ENCODE results near the gene CCT7. TPM values are rescaled to one million over a fixed set of nuclear protein-coding genes. Genes with fewer than 3 reads are reported as not detected.

The CCT7 gene
- total and polyA plus RNA-seq, 2 donors (not counting 3 experiments of a cell fraction or from before 2014, with no cell fraction given) = 343 to 362 TPM

GRCh38 chr2:73279852-73280251, 45.7 kb downstream of the CCT7 start:
- Histone ChIP-seq H3K9me3 (replicated peaks; ENCODE audit: control insufficient read depth, insufficient read depth, low read length) (no peaks in the 10 kb centered on the region), H3K4me3 (replicated peaks in 1 of 3; ENCODE audit: insufficient read depth in 1 of 3, low read depth in 1 of 3, low read length in 3 of 3) (no peak overlapping the region), H3K4me2 (ENCODE audit: insufficient read depth, low read length) (no peak overlapping the region), H3K27ac (ENCODE audit: insufficient read depth, low read depth, low read length) (no peak overlapping the region), H2AFZ (ENCODE audit: low read depth, low read length) (no peak overlapping the region), H3K36me3 (ENCODE audit: control insufficient read depth in 2 of 2, extremely low read depth in 1 of 2, insufficient read depth in 2 of 2, low read length in 2 of 2) (no peaks in the 10 kb centered on the region), H3K79me2 (ENCODE audit: control insufficient read depth, insufficient read depth, low read length) (no peaks in the 10 kb centered on the region), H3K27me3 (ENCODE audit: control insufficient read depth in 2 of 2, insufficient read depth in 2 of 2, low read length in 2 of 2) (peaks cover 8 to 12% of the 10 kb centered on the region in 2 experiments), H3K9ac (replicated peaks; ENCODE audit: extremely low read depth, insufficient read depth, low read length) (no peak overlapping the region), H3K4me1 (ENCODE audit: control insufficient read depth, extremely low read depth, insufficient read depth, low read length) (peaks cover 4% of the 10 kb centered on the region), H3K9me1 (replicated peaks; ENCODE audit: control insufficient read depth, extremely low read depth, insufficient read depth, low read length) (no peaks in the 10 kb centered on the region), H4K20me1 (replicated peaks; ENCODE audit: control insufficient read depth, extremely low read depth, insufficient read depth, low read length) (no peaks in the 10 kb centered on the region)
- ChIA-PET POLR2A (no interaction called here), CTCF (interaction anchor here (0.9 to 1.0 kb wide), 3 partner anchors 8 to 11 kb away, joined by 3 to 5 read pairs (median 3); no protein-coding TSS in a partner anchor)
- DNase-seq (ENCODE audit: low read depth, low spot score) (no peak), FAIRE-seq (no peak)
- dilution Hi-C loops (cut with MboI; ENCODE audit: extremely low pct_ligation_motif_present, low sequenced_read_pairs) = no loop called here
- no TSS peak for BruUV-seq (replicated peaks)
- intact Hi-C loops (cut with micrococcal nuclease) = no loop called here
- TF ChIP-seq POLR2AphosphoS5 (IDR thresholded peaks at IDR 0.05; ENCODE audit: insufficient read depth, low read depth, low read length) (no peak), POLR2A (IDR thresholded peaks at IDR 0.05; ENCODE audit: low read depth, low read length) (no peak), FOS (IDR thresholded peaks at IDR 0.05; ENCODE audit: borderline replicate concordance, insufficient read depth, low read length) (no peak), MYC (IDR thresholded peaks at IDR 0.05; ENCODE audit: low read depth, low read length) (no peak), EZH2 (IDR thresholded peaks at IDR 0.05; ENCODE audit: borderline replicate concordance, low read depth, low read length, severe bottlenecking) (no peak), MAX (IDR thresholded peaks at IDR 0.05; ENCODE audit: insufficient read depth, insufficient read length) (no peak), CTCF (IDR thresholded peaks at IDR 0.05; ENCODE audit: extremely low read depth in 1 of 2, insufficient read depth in 1 of 2, low read depth in 1 of 2, low read length in 2 of 2) (no peak), GATA2 (IDR thresholded peaks at IDR 0.05; ENCODE audit: insufficient read depth, insufficient read length, low read depth, low read length) (no peak), JUN (IDR thresholded peaks at IDR 0.05; ENCODE audit: borderline replicate concordance, insufficient read depth, insufficient read length, low read depth) (no peak)

Data from endothelial cell of umbilical vein (primary cell).